ENCODE measurements around the gene FGD1.

- no peak for TF ChIP-seq POLR2AphosphoS5 (IDR thresholded peaks at IDR 0.05; ENCODE audit: low read depth, low read length)
- no peak for TF ChIP-seq TAF1 (IDR thresholded peaks at IDR 0.05; ENCODE audit: low read depth, low read length)
- no peak for TF ChIP-seq POLR2A (IDR thresholded peaks at IDR 0.05; ENCODE audit: low read depth, low read length)
- TF ChIP-seq POU2F2 (IDR thresholded peaks at IDR 0.05; ENCODE audit: low read depth, low read length) = no peak
Observed at GRCh38 chrX:54494166-54494988, 1.7 kb downstream of the FGD1 start.

All from GM12891 (cell line).